NCI-H1436 (cell line): ENCODE results near the gene CLSTN2.
A peak's percentile ranks its signal among the peaks of the same experiment; 100 is the strongest.

Experiments used
- DNase-seq: peaks from one replicate; lab custom pipeline; 2025; lab: John Stamatoyannopoulos, UW

Gene CLSTN2

DNA sequence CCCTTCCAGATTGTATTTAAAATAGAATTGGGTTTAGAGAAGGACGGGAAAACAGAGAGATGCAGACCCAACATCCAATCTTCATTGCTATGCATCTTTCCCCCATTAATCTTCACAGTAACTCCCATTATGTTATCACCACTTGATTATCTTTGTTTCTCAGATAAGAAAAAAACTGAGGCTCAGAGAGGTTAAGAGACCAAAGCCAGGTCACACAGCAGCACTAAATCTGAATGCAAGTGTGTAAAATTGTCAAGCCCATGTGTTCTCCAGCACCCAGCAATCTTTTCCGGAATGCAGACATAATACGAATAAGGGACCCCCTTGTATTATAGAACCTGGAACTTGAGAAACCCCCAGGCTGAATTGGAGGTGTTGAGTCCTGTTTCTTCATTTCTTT is 662.4 kb downstream of the CLSTN2 start:
- no peak for DNase-seq

DNA sequence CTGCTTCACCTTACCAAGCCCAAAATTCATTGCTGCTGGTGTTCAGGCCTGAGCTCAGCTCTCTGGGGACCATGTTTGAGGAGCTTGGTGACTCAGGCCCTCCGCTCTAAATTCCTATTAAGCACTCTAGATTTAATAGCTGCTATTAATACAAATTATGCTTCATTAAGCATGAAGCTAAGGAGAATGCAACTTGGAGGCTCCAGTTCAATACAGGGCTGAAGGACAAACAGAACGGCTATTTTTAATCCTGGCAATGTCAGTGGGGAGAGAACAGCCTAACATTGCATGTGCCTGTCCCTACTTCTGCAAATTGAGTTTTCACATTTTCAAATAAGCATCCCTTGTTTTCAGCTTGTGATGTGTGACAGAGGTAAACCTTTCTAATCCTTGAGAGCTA is 662.8 kb downstream of the CLSTN2 start:
- peak; percentile 34 for DNase-seq

DNA sequence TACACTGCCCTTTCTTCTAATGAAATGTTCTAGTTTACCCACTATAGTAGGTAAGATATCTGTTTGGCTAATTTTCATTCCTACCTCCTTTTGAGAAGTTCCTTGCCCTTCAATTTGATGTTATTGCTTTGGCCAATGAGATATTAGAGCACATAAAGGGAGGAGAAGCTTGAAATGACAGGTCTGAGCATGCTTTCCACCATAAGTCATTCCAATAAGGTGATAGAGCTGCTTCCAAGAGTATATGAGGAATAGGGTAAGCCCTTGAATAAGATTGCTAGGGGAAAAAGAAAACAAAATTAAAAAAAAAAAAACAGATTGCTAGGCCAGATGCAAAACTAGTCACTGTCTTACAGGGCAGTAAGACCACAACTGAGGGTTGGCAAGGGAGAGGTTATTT is 664.0 kb downstream of the CLSTN2 start:
- no peak for DNase-seq

DNA sequence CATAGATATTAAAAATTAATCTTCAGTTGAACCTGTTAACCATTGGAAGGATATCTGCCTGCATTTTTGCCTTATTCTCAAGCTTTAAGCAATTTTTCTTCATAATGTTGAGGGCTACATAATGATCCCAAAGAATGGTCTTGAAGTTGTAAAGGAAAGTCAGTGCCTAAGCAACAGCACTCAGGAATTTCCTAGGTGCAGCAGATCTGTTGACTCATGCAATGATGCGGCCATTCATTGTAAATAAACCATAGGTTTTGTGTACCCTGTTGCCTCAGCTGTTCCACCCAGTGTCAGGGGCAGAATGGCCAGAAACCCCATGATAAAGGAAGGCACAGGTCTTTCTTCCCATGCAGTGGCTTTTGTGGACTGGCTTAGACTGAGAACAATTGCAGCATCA is 664.5 kb downstream of the CLSTN2 start:
- no peak for DNase-seq

DNA sequence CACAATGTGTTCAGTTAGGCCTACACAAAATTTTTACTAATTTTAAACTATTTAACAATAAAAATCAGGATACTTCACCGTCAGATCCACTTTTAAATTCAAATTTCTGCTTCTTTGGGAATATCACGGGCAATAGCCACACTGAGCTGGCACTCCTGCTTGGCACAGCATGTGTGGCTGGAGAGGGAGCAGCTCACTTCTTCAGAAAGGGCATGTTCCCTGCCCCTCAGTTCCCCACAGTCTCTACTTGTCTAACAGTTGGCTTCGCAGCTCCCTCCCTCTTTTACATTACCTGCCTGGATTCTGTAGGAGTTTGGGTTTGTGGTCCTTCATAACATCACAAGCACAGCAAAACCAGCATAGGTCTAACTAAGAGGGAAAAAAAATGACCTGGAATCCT is 666.9 kb downstream of the CLSTN2 start:
- no peak for DNase-seq

DNA sequence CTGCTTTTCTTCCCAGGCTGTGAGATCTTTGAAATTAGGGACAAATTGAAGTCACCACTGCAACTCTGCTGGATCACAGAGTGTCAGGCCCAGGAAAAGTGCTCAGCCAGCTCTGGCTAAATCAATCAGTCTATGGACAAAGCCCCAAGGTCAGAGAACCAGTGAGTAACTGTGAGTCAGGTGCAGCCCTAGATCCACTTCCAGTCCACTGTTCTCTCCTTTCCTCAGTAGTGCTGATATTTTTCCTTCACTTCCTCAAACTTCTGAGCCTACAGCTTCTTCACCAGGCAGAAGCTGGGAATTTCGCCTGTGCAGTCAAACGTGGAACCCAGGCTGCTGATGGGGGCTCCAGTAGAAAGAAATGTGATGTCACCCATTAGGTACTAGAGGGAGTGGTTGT is 667.8 kb downstream of the CLSTN2 start:
- no peak for DNase-seq

DNA sequence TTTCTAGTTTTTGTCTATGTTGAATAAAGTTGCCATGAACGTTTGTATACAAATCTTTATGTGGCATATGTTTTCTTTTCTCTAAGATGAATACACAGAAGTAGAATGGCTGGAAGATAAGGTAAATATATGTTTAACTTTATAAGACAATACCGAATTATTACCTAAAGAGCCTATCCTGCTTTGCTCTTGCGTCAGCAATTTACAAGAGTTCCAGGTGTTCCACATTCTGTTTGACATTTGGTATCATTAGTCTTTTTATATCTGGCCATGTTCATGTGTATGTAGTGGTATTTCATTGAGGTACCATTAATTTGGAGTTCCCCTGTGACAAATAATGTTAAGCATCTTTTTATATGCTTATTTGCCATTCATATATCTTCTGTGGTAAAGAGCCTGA is 668.8 kb downstream of the CLSTN2 start:
- no peak for DNase-seq

DNA sequence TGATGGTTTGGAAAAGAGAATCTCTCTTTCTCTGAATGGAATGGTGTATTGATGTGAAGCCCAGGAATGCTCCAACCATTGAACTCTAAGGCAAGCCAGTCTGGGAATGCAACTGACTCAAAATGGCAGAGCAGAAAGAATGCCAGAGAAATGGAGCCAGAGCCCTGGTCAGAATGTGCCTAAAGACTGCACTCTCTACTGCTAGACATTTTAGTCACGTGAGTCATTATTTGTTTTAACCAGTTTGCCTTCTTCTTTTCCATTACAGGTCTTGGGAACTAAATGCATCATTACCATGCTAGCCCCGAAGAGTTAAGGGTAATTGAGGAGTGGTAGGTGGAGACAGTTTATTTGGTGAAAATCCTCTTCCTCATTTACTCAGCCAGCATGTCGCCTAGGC is 675.6 kb downstream of the CLSTN2 start:
- no peak for DNase-seq

DNA sequence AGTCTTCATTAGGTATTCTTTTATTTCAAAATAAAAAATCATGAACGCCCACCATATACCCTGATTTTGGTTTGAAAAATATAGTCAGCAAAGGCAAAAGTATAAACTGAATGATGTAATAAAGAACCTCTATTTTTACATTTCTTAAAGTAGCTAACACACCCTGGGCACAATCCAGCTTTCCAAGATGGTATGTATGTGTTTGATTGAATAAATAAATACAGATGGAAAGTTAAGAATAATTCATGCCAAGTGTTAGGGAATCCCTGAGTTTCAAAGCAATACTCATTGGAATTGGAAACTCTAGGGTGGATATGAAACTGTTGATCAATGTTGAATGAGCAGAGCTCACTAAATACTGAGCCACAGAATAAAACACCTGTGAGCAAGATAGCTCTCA is 679.0 kb downstream of the CLSTN2 start:
- DNase-seq: no peak

DNA sequence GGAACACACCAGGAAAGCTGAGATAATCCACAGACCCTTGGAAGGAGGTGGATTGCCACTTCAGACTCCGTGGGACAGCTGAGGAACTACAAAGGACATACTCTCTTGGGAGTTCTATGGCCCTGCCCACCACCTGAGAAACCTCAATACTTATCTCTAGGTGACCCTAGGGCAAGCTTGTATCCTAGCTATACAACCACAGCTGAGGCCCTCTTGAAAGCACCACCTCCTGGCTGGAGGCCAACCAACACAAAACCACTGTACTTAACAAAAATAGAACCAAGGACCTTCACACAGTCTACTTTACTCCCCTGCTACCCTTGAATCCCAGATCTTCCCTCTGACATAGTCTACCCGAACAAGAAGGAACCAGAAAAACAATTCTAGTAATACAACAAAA is 682.1 kb downstream of the CLSTN2 start:
- no peak for DNase-seq

DNA sequence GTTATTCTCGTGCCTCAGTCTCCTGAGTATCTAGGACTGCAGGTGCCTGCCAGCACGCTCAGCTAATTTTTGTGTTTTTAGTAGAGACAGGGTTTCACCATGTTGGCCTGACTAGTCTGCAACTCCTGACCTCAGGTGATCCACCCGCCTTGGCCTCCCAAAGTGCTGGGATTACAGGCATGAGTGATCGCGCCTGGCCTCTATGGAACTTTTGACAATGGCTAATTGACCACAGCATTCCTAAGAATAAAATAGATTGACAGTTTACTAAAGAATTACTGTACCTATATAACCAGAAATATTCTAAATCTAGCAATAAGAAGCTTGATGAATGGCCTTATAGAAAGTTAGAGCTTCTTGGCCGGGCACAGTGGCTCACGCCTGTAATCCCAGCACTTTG is 691.9 kb downstream of the CLSTN2 start:
- DNase-seq: no peak
